ENCODE results near the gene SNX30.

Gene SNX30

GRCh38 chr9:112894041-112894440 is 143.5 kb downstream of the SNX30 start:
- Histone ChIP-seq H3K9ac (ENCODE audit: low read length) (no peak overlapping the region), H3K4me1 (ENCODE audit: insufficient read depth, low read length, severe bottlenecking) (peaks cover 14% of the 10 kb centered on the region), H3K4me3 (ENCODE audit: low read depth, low read length, poor library complexity, severe bottlenecking) (no peak overlapping the region), H3F3A (ENCODE audit: insufficient read depth, low read length) (no peaks in the 10 kb centered on the region), H3K9me3 (ENCODE audit: low read length) (no peaks in the 10 kb centered on the region), H3K36me3 (ENCODE audit: insufficient read depth, low read length) (no peaks in the 10 kb centered on the region), H3K27ac (ENCODE audit: low read depth, low read length, poor library complexity, severe bottlenecking) (no peak overlapping the region), H4K20me1 (ENCODE audit: insufficient read depth, low read length) (no peaks in the 10 kb centered on the region), H3K79me2 (ENCODE audit: insufficient read depth, low read length) (no peaks in the 10 kb centered on the region), H3K9me2 (ENCODE audit: low read depth, low read length) (no peaks in the 10 kb centered on the region), H3K4me2 (ENCODE audit: low read length) (no peak overlapping the region), H3K27me3 (ENCODE audit: insufficient read depth, low read length) (no peaks in the 10 kb centered on the region), H2AFZ (ENCODE audit: low read length) (no peak overlapping the region)
- TF ChIP-seq CTCF (IDR thresholded peaks at IDR 0.05; ENCODE audit: low read length) (no peak), EZH2 (IDR thresholded peaks at IDR 0.05; ENCODE audit: borderline replicate concordance, low read length) (no peak)

GRCh38 chr9:112894699-112895098 is 144.1 kb downstream of the SNX30 start:
- Histone ChIP-seq H3K9me2 (ENCODE audit: low read depth, low read length) (no peaks in the 10 kb centered on the region), H3K4me1 (ENCODE audit: insufficient read depth, low read length, severe bottlenecking) (peaks cover 16% of the 10 kb centered on the region), H3F3A (ENCODE audit: insufficient read depth, low read length) (no peaks in the 10 kb centered on the region), H2AFZ (ENCODE audit: low read length) (no peak overlapping the region), H3K4me3 (ENCODE audit: low read depth, low read length, poor library complexity, severe bottlenecking) (no peak overlapping the region), H3K27ac (ENCODE audit: low read depth, low read length, poor library complexity, severe bottlenecking) (no peak overlapping the region), H3K36me3 (ENCODE audit: insufficient read depth, low read length) (no peaks in the 10 kb centered on the region), H3K27me3 (ENCODE audit: insufficient read depth, low read length) (no peaks in the 10 kb centered on the region), H3K79me2 (ENCODE audit: insufficient read depth, low read length) (no peaks in the 10 kb centered on the region), H3K4me2 (ENCODE audit: low read length) (no peak overlapping the region), H3K9me3 (ENCODE audit: low read length) (no peaks in the 10 kb centered on the region), H4K20me1 (ENCODE audit: insufficient read depth, low read length) (no peaks in the 10 kb centered on the region), H3K9ac (ENCODE audit: low read length) (no peak overlapping the region)
- TF ChIP-seq CTCF (IDR thresholded peaks at IDR 0.05; ENCODE audit: low read length) (no peak), EZH2 (IDR thresholded peaks at IDR 0.05; ENCODE audit: borderline replicate concordance, low read length) (no peak)

GRCh38 chr9:112896131-112896530 is 145.6 kb downstream of the SNX30 start:
- no peak overlapping the region for H3K9ac ChIP-seq (ENCODE audit: low read length)
- H4K20me1 ChIP-seq (ENCODE audit: insufficient read depth, low read length): no peaks in the 10 kb centered on the region
- no peaks in the 10 kb centered on the region for H3K9me2 ChIP-seq (ENCODE audit: low read depth, low read length)
- H2AFZ ChIP-seq (ENCODE audit: low read length): no peak overlapping the region
- H3K4me2 ChIP-seq (ENCODE audit: low read length): peak overlapping the region; percentile 19; the same call in 1 of the 2 replicates
- H3K4me1 ChIP-seq (ENCODE audit: insufficient read depth, low read length, severe bottlenecking): peaks cover 16% of the 10 kb centered on the region
- H3K36me3 ChIP-seq (ENCODE audit: insufficient read depth, low read length): no peaks in the 10 kb centered on the region
- no peaks in the 10 kb centered on the region for H3K27me3 ChIP-seq (ENCODE audit: insufficient read depth, low read length)
- H3K9me3 ChIP-seq (ENCODE audit: low read length): no peaks in the 10 kb centered on the region
- no peak overlapping the region for H3K4me3 ChIP-seq (ENCODE audit: low read depth, low read length, poor library complexity, severe bottlenecking)
- H3K79me2 ChIP-seq (ENCODE audit: insufficient read depth, low read length): no peaks in the 10 kb centered on the region
- TF ChIP-seq EZH2 (IDR thresholded peaks at IDR 0.05; ENCODE audit: borderline replicate concordance, low read length) (no peak), CTCF (IDR thresholded peaks at IDR 0.05; ENCODE audit: low read length) (no peak)
- H3K27ac ChIP-seq (ENCODE audit: low read depth, low read length, poor library complexity, severe bottlenecking): no peak overlapping the region
- no peaks in the 10 kb centered on the region for H3F3A ChIP-seq (ENCODE audit: insufficient read depth, low read length)
